Astrocyte (in vitro differentiated cells and primary cell): ENCODE results near the gene TNIK. TPM values are rescaled to one million over a fixed set of nuclear protein-coding genes. Genes with fewer than 3 reads are reported as not detected.

ENCODE experiments used
- DNase-seq: peaks from one replicate; pipeline ENCODE4 v3.0.0-alpha.2; 2010; ENCODE audit warnings: low read depth
- FAIRE-seq: peaks from 2 replicates; lab custom pipeline; 2011; peaks lifted over from hg19 to GRCh38; lab: Jason Lieb, UNC
- H2AFZ ChIP-seq: 2 replicates; pipeline ENCODE4 v1.6.0; 2012; ENCODE audit warnings: low read depth, low read length, inconsistent platforms
- H3K27ac ChIP-seq: 2 replicates; pipeline ENCODE4 v1.5.1; 2011; ENCODE audit warnings: low read depth, low read length, inconsistent platforms
- H3K27me3 ChIP-seq: 2 replicates; pipeline ENCODE4 v1.6.0; 2011; ENCODE audit warnings: low read length, inconsistent platforms; ENCODE audit not compliant: insufficient read depth
- H3K36me3 ChIP-seq: 2 replicates; pipeline ENCODE4 v1.5.1; 2011; ENCODE audit warnings: low read length, inconsistent platforms; ENCODE audit not compliant: insufficient read depth
- H3K4me1 ChIP-seq: 2 replicates; pipeline ENCODE4 v1.5.1; 2011; ENCODE audit warnings: low read length, inconsistent platforms; ENCODE audit not compliant: insufficient read depth
- H3K4me2 ChIP-seq: 2 replicates; pipeline ENCODE4 v1.6.0; 2012; ENCODE audit warnings: low read length, inconsistent platforms
- H3K4me3 ChIP-seq: 2 replicates; pipeline ENCODE4 v1.5.1; 2011; ENCODE audit warnings: low read depth, mild to moderate bottlenecking, low read length, inconsistent platforms; ENCODE audit not compliant: insufficient read depth
- H3K79me2 ChIP-seq: 2 replicates; pipeline ENCODE4 v1.6.0; 2012; ENCODE audit warnings: mild to moderate bottlenecking, low read length, inconsistent platforms; ENCODE audit not compliant: insufficient read depth
- H3K9ac ChIP-seq: 2 replicates; pipeline ENCODE4 v1.6.0; 2012; ENCODE audit warnings: mild to moderate bottlenecking, low read length, inconsistent platforms
- H3K9me3 ChIP-seq: 2 replicates; pipeline ENCODE4 v1.5.1; 2012; ENCODE audit warnings: low read depth, mild to moderate bottlenecking, low read length, inconsistent platforms; ENCODE audit not compliant: insufficient read depth
- H4K20me1 ChIP-seq: 2 replicates; pipeline ENCODE4 v1.6.0; 2012; ENCODE audit warnings: low read length, inconsistent platforms; ENCODE audit not compliant: insufficient read depth
- H3K27ac Mint-ChIP-seq: one replicate; pipeline ENCODE4 v1.8.0; 2021; ENCODE audit warnings: mild to moderate bottlenecking, mixed read lengths; ENCODE audit not compliant: unreplicated experiment
- H3K27me3 Mint-ChIP-seq: one replicate; pipeline ENCODE4 v1.8.0; 2021; ENCODE audit warnings: low read depth, mixed read lengths; ENCODE audit not compliant: unreplicated experiment
- H3K36me3 Mint-ChIP-seq: one replicate; pipeline ENCODE4 v1.8.0; 2021; ENCODE audit warnings: low read depth, mixed read lengths; ENCODE audit not compliant: unreplicated experiment
- H3K4me1 Mint-ChIP-seq: one replicate; pipeline ENCODE4 v1.8.0; 2021; ENCODE audit warnings: low read depth, mixed read lengths; ENCODE audit not compliant: unreplicated experiment
- H3K4me3 Mint-ChIP-seq: one replicate; pipeline ENCODE4 v1.8.0; 2021; ENCODE audit warnings: mild to moderate bottlenecking, moderate library complexity, mixed read lengths; ENCODE audit not compliant: unreplicated experiment
- H3K9me3 Mint-ChIP-seq: one replicate; pipeline ENCODE4 v1.8.0; 2021; ENCODE audit warnings: mild to moderate bottlenecking, mixed read lengths; ENCODE audit not compliant: unreplicated experiment
- EZH2 ChIP-seq: IDR thresholded peaks from 2 replicates; pipeline ENCODE4 v1.6.1; 2012; ENCODE audit warnings: mild to moderate bottlenecking, low read length, inconsistent platforms; ENCODE audit not compliant: insufficient read depth
- total RNA-seq: library from RNA; stranded (reverse); gene quantifications from 2 replicates; pipeline ENCODE4 v1.2.1, GENCODE V29; 2021
- TF ChIP-seq, protein P1 (sequence below): IDR thresholded peaks from 2 replicates; pipeline ENCODE4 v1.5.1; 2011; ENCODE audit warnings: low read depth, mild to moderate bottlenecking, inconsistent platforms, low read length, moderate library complexity; ENCODE audit not compliant: insufficient read depth

TNIK gene
- total RNA-seq, 1 donor from 2014 or later = 70.0 TPM

GRCh38 chr3:171184372-171184771, 275.8 kb downstream of the TNIK start:
- Histone ChIP-seq H3K36me3 (no peaks in the 10 kb centered on the region), H3K27me3 (no peaks in the 10 kb centered on the region), H3K9ac (no peak overlapping the region), H3K4me1 (peaks cover 8% of the 10 kb centered on the region), H3K4me2 (no peak overlapping the region), H4K20me1 (no peaks in the 10 kb centered on the region), H3K9me3 (no peaks in the 10 kb centered on the region), H3K27ac (no peak overlapping the region), H2AFZ (no peak overlapping the region), H3K79me2 (no peaks in the 10 kb centered on the region), H3K4me3 (no peak overlapping the region)
- H3K4me3 Mint-ChIP-seq = no peak overlapping the region
- peaks cover 43% of the 10 kb centered on the region for H3K4me1 Mint-ChIP-seq
- DNase-seq = no peak
- H3K27ac Mint-ChIP-seq = no peak overlapping the region
- TF ChIP-seq, protein P1, sequence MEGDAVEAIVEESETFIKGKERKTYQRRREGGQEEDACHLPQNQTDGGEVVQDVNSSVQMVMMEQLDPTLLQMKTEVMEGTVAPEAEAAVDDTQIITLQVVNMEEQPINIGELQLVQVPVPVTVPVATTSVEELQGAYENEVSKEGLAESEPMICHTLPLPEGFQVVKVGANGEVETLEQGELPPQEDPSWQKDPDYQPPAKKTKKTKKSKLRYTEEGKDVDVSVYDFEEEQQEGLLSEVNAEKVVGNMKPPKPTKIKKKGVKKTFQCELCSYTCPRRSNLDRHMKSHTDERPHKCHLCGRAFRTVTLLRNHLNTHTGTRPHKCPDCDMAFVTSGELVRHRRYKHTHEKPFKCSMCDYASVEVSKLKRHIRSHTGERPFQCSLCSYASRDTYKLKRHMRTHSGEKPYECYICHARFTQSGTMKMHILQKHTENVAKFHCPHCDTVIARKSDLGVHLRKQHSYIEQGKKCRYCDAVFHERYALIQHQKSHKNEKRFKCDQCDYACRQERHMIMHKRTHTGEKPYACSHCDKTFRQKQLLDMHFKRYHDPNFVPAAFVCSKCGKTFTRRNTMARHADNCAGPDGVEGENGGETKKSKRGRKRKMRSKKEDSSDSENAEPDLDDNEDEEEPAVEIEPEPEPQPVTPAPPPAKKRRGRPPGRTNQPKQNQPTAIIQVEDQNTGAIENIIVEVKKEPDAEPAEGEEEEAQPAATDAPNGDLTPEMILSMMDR = no peak
- TF ChIP-seq EZH2 = no peak
- H3K36me3 Mint-ChIP-seq = peaks cover 13% of the 10 kb centered on the region
- FAIRE-seq = no peak
- no peaks in the 10 kb centered on the region for H3K27me3 Mint-ChIP-seq
- no peaks in the 10 kb centered on the region for H3K9me3 Mint-ChIP-seq

- Histone ChIP-seq H3K27ac (no peak overlapping the region), H3K27me3 (no peaks in the 10 kb centered on the region), H3K9me3 (no peaks in the 10 kb centered on the region), H3K79me2 (no peaks in the 10 kb centered on the region), H3K9ac (no peak overlapping the region), H4K20me1 (no peaks in the 10 kb centered on the region), H3K36me3 (no peaks in the 10 kb centered on the region), H3K4me1 (peaks cover 8% of the 10 kb centered on the region), H3K4me2 (no peak overlapping the region), H3K4me3 (no peak overlapping the region), H2AFZ (no peak overlapping the region)
- TF ChIP-seq, protein P1 = peak; percentile 11
- no peak for TF ChIP-seq EZH2
- Mint-ChIP-seq H3K27me3 (no peaks in the 10 kb centered on the region), H3K4me1 (peaks cover 45% of the 10 kb centered on the region), H3K27ac (peak overlapping the region; percentile 56), H3K4me3 (no peak overlapping the region), H3K9me3 (no peaks in the 10 kb centered on the region), H3K36me3 (peaks cover 13% of the 10 kb centered on the region)
- FAIRE-seq = no peak
- DNase-seq = no peak
These were observed 277.2 kb downstream of the TNIK start for GRCh38 chr3:171183042-171183441.

- no peaks in the 10 kb centered on the region for H3K79me2 ChIP-seq
- peaks cover 17% of the 10 kb centered on the region for H3K36me3 Mint-ChIP-seq
- peaks cover 8% of the 10 kb centered on the region for H3K4me1 ChIP-seq
- no peaks in the 10 kb centered on the region for H3K9me3 ChIP-seq
- no peaks in the 10 kb centered on the region for H3K9me3 Mint-ChIP-seq
- H3K4me2 ChIP-seq = no peak overlapping the region
- H4K20me1 ChIP-seq = no peaks in the 10 kb centered on the region
- H3K36me3 ChIP-seq = no peaks in the 10 kb centered on the region
- peak overlapping the region; percentile 13 for H3K27ac Mint-ChIP-seq
- no peak overlapping the region for H3K4me3 ChIP-seq
- no peak overlapping the region for H3K4me3 Mint-ChIP-seq
- no peak overlapping the region for H2AFZ ChIP-seq
- no peaks in the 10 kb centered on the region for H3K27me3 ChIP-seq
- no peaks in the 10 kb centered on the region for H3K27me3 Mint-ChIP-seq
- H3K27ac ChIP-seq = no peak overlapping the region
- no peak for TF ChIP-seq EZH2
- TF ChIP-seq, protein P1 = no peak
- H3K9ac ChIP-seq = no peak overlapping the region
- DNase-seq = peak; percentile 88
- peaks cover 36% of the 10 kb centered on the region for H3K4me1 Mint-ChIP-seq
- FAIRE-seq = no peak
These were observed 278.1 kb downstream of the TNIK start for GRCh38 chr3:171181907-171182690.
